Right ventricle myocardium superior (tissue), 1 donor: ENCODE results near the gene PCDHGC5. TPM values are rescaled to one million over a fixed set of nuclear protein-coding genes. Genes with fewer than 3 reads are reported as not detected.
A peak's percentile ranks its signal among the peaks of the same experiment; 100 is the strongest.

Experiments
- ATAC-seq: fragments of 200-7000 bp; cut with Tn5 transposase; one replicate; pipeline ENCODE4 v1.9.1; 2020; ENCODE audit warnings: mild to moderate bottlenecking; ENCODE audit not compliant: poor library complexity
- DNase-seq: peaks from one replicate; pipeline ENCODE4 v3.0.0-alpha.2; 2020
- intact Hi-C: fragments of 100-400 bp; cut with DNase I; formaldehyde crosslinking; loops from one replicate; pipeline ENCODE4 v1.11.2; 2022
- total RNA-seq: library from RNA; stranded (reverse); fragmentation: NEBNext Ultra II Directional; extraction: Animal tissue kit (Norgen Biotek cat#: 25700); gene quantifications from one replicate; pipeline ENCODE4 v1.2.1, GENCODE V29; 2021
- donor health status: DM: no; HTN: yes; CAD: no; lungs with severe emphysema.

Gene PCDHGC5
- total RNA-seq, 1 donor from 2014 or later, result 3.0 TPM

GRCh38 chr5:141487131-141487530 lies 1.8 kb upstream of the PCDHGC5 start:
- intact Hi-C loops, result no loop called here
- ATAC-seq (no peak), DNase-seq (no peak)

GRCh38 chr5:141489841-141490240 lies 960 bp downstream of the PCDHGC5 start:
- no peak for DNase-seq
- intact Hi-C loops, result no loop called here
- ATAC-seq, result no peak

GRCh38 chr5:141490271-141490670 lies 1.4 kb downstream of the PCDHGC5 start:
- DNase-seq (no peak), ATAC-seq (no peak)
- intact Hi-C loops, result no loop called here

GRCh38 chr5:141490771-141491170 lies 1.9 kb downstream of the PCDHGC5 start:
- intact Hi-C loops, result no loop called here
- DNase-seq (no peak), ATAC-seq (no peak)

- ATAC-seq (no peak), DNase-seq (no peak)
- intact Hi-C loops, result no loop called here
These were observed 2.7 kb downstream of the PCDHGC5 start for GRCh38 chr5:141491323-141492167.

GRCh38 chr5:141492168-141492885 lies 3.4 kb downstream of the PCDHGC5 start:
- intact Hi-C loops, result no loop called here
- DNase-seq (no peak), ATAC-seq (peak; percentile 19)

- ATAC-seq, result peak; percentile 47
- intact Hi-C loops, result no loop called here
- no peak for DNase-seq
These were observed 4.9 kb downstream of the PCDHGC5 start for GRCh38 chr5:141493500-141494422.

- DNase-seq (no peak), ATAC-seq (no peak)
- intact Hi-C loops, result no loop called here
These were observed 6.0 kb downstream of the PCDHGC5 start for GRCh38 chr5:141494761-141495452.

GRCh38 chr5:141495453-141495811 lies 6.6 kb downstream of the PCDHGC5 start:
- ATAC-seq (no peak), DNase-seq (no peak)
- intact Hi-C loops, result no loop called here

GRCh38 chr5:141496038-141496437 lies 7.2 kb downstream of the PCDHGC5 start:
- intact Hi-C loops, result no loop called here
- ATAC-seq, result no peak
- no peak for DNase-seq

- intact Hi-C loops, result no loop called here
- DNase-seq (no peak), ATAC-seq (no peak)
These were observed 12.9 kb downstream of the PCDHGC5 start for GRCh38 chr5:141501761-141502160.

- no peak for DNase-seq
- no peak for ATAC-seq
- intact Hi-C loops, result no loop called here
These were observed 14.8 kb downstream of the PCDHGC5 start for GRCh38 chr5:141503681-141504080.

- intact Hi-C loops, result no loop called here
- DNase-seq (no peak), ATAC-seq (no peak)
These were observed 15.3 kb downstream of the PCDHGC5 start for GRCh38 chr5:141504216-141504615.

GRCh38 chr5:141506381-141507155 lies 17.7 kb downstream of the PCDHGC5 start:
- ATAC-seq (no peak), DNase-seq (no peak)
- intact Hi-C loops, result no loop called here

GRCh38 chr5:141507387-141508091 lies 18.7 kb downstream of the PCDHGC5 start:
- ATAC-seq (peak; percentile 49), DNase-seq (peak; percentile 77)
- intact Hi-C loops, result no loop called here

GRCh38 chr5:141508440-141508797 lies 19.5 kb downstream of the PCDHGC5 start:
- intact Hi-C loops, result no loop called here
- DNase-seq, result no peak
- ATAC-seq, result no peak

GRCh38 chr5:141508798-141509611 lies 20.1 kb downstream of the PCDHGC5 start:
- intact Hi-C loops, result no loop called here
- peak; percentile 43 for ATAC-seq
- DNase-seq, result peak; percentile 78
